ENCODE data around the gene FSD2. TPM values are rescaled to one million over a fixed set of nuclear protein-coding genes. Genes with fewer than 3 reads are reported as not detected.

The FSD2 gene
- total and polyA plus RNA-seq, 2 of the 4 experiments (the other 2 are of a cell fraction), result not detected

GRCh38 chr15:82781349-82781748, 24.5 kb downstream of the FSD2 start:
- Histone ChIP-seq H3K18ac (ENCODE audit: low read depth, low read length) (no peak overlapping the region), H3K23ac (ENCODE audit: low read depth, low read length) (no peak overlapping the region), H2BK120ac (ENCODE audit: low read depth, low read length) (no peak overlapping the region), H2AFZ (replicated peaks; ENCODE audit: low read length, poor library complexity) (no peak overlapping the region), H3K4ac (ENCODE audit: low read depth, low read length) (no peak overlapping the region), H3K9me1 (ENCODE audit: insufficient read depth, low read length) (no peaks in the 10 kb centered on the region), H3K56ac (ENCODE audit: extremely low read depth, insufficient read depth, low read length) (no peak overlapping the region), H3K27ac (ENCODE audit: insufficient read depth, low read length) (no peak overlapping the region), H3K14ac (replicated peaks; ENCODE audit: low read depth, low read length) (no peak overlapping the region), H4K5ac (ENCODE audit: low read depth, low read length) (no peak overlapping the region), H3K4me1 (ENCODE audit: control insufficient read depth, insufficient read depth, low read length) (no peaks in the 10 kb centered on the region), H2BK15ac (ENCODE audit: low read depth, low read length) (no peak overlapping the region), H2AK5ac (ENCODE audit: low read depth, low read length) (no peak overlapping the region), H3K9ac (ENCODE audit: low read depth, low read length) (no peak overlapping the region), H2AK9ac (replicated peaks; ENCODE audit: low read depth, low read length, poor library complexity) (no peak overlapping the region), H4K91ac (ENCODE audit: insufficient read depth, low read depth, low read length) (no peak overlapping the region), H3K27me3 (ENCODE audit: control insufficient read depth, insufficient read depth, low read length) (no peaks in the 10 kb centered on the region), H4K20me1 (ENCODE audit: insufficient read depth, low read length) (no peaks in the 10 kb centered on the region), H3K4me2 (ENCODE audit: low read depth, low read length) (no peak overlapping the region), H3K4me3 (ENCODE audit: insufficient read depth, low read depth, low read length) (no peak overlapping the region), H3K79me1 (ENCODE audit: low read depth in 1 of 2, low read length in 2 of 2) (no peaks in the 10 kb centered on the region), H2BK20ac (ENCODE audit: low read depth, low read length) (no peak overlapping the region), H3K9me3 (ENCODE audit: control insufficient read depth, insufficient read depth, low read length) (no peaks in the 10 kb centered on the region), H4K8ac (ENCODE audit: low read depth in 2 of 2, low read length in 2 of 2) (no peak overlapping the region), H3K36me3 (ENCODE audit: control insufficient read depth, insufficient read depth, low read length) (no peaks in the 10 kb centered on the region), H2BK5ac (ENCODE audit: low read depth, low read length, poor library complexity, severe bottlenecking) (no peak overlapping the region)
- ATAC-seq (ENCODE audit: low read depth) (no peak), DNase-seq (no peak)
- intact Hi-C loops (cut with micrococcal nuclease) (no loop called here), dilution Hi-C loops (cut with HindIII; ENCODE audit: low sequenced_read_pairs, unreplicated experiment) (no loop called here), in situ Hi-C loops (cut with MboI; ENCODE audit: low sequenced_read_pairs) (no loop called here)
- POLR2A ChIA-PET (ENCODE audit: unreplicated experiment), result no interaction called here
- CTCF ChIA-PET, result no interaction called here
- no TSS peak for BruUV-seq (replicated peaks)
- TF ChIP-seq MXI1 (IDR thresholded peaks at IDR 0.05; ENCODE audit: borderline replicate concordance, low read depth, low read length) (no peak), POLR2A (IDR thresholded peaks at IDR 0.05; ENCODE audit: low read depth, low read length) (no peak), MAFK (IDR thresholded peaks at IDR 0.05; ENCODE audit: low read depth, low read length) (no peak), MAZ (IDR thresholded peaks at IDR 0.05; ENCODE audit: borderline replicate concordance, low read depth, low read length) (no peak), BHLHE40 (IDR thresholded peaks at IDR 0.05; ENCODE audit: low read depth, low read length) (no peak), RFX5 (IDR thresholded peaks at IDR 0.05; ENCODE audit: low read depth, low read length) (no peak), RAD21 (IDR thresholded peaks at IDR 0.05; ENCODE audit: low read length) (no peak), CHD1 (IDR thresholded peaks at IDR 0.05; ENCODE audit: low read depth, low read length) (no peak), CEBPB (IDR thresholded peaks at IDR 0.05; ENCODE audit: low read depth, low read length) (no peak), SMC3 (IDR thresholded peaks at IDR 0.05; ENCODE audit: low read depth, low read length) (no peak), USF2 (IDR thresholded peaks at IDR 0.05; ENCODE audit: low read depth, low read length) (no peak), NFE2L2 (IDR thresholded peaks at IDR 0.05; ENCODE audit: low read depth, low read length) (no peak), FOS (IDR thresholded peaks at IDR 0.05; ENCODE audit: low read depth, low read length) (no peak), RCOR1 (IDR thresholded peaks at IDR 0.05; ENCODE audit: insufficient replicate concordance, low read length) (no peak)
- TF ChIP-seq, protein P1, sequence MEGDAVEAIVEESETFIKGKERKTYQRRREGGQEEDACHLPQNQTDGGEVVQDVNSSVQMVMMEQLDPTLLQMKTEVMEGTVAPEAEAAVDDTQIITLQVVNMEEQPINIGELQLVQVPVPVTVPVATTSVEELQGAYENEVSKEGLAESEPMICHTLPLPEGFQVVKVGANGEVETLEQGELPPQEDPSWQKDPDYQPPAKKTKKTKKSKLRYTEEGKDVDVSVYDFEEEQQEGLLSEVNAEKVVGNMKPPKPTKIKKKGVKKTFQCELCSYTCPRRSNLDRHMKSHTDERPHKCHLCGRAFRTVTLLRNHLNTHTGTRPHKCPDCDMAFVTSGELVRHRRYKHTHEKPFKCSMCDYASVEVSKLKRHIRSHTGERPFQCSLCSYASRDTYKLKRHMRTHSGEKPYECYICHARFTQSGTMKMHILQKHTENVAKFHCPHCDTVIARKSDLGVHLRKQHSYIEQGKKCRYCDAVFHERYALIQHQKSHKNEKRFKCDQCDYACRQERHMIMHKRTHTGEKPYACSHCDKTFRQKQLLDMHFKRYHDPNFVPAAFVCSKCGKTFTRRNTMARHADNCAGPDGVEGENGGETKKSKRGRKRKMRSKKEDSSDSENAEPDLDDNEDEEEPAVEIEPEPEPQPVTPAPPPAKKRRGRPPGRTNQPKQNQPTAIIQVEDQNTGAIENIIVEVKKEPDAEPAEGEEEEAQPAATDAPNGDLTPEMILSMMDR (conservative IDR thresholded peaks at IDR 0.05; ENCODE audit: low read depth, low read length), result no peak
- TF ChIP-seq, protein P2, sequence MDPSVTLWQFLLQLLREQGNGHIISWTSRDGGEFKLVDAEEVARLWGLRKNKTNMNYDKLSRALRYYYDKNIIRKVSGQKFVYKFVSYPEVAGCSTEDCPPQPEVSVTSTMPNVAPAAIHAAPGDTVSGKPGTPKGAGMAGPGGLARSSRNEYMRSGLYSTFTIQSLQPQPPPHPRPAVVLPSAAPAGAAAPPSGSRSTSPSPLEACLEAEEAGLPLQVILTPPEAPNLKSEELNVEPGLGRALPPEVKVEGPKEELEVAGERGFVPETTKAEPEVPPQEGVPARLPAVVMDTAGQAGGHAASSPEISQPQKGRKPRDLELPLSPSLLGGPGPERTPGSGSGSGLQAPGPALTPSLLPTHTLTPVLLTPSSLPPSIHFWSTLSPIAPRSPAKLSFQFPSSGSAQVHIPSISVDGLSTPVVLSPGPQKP (IDR thresholded peaks at IDR 0.05; ENCODE audit: borderline replicate concordance, low read depth, low read length), result no peak
- no CpG with 5 or more reads among the region's 4 CpGs for WGBS, 2 experiments (ENCODE audit: extremely low coverage in 2 of 2, insufficient read length in 1 of 2)

Measured in IMR-90 (cell line).